A673 (cell line): Measurements from ENCODE around the gene GPRC5C. TPM values are rescaled to one million over a fixed set of nuclear protein-coding genes. Genes with fewer than 3 reads are reported as not detected.
A peak's percentile ranks its signal among the peaks of the same experiment; 100 is the strongest.

ENCODE experiments used
- BruUV-seq: library from RNA; stranded (reverse); fragments of 400-500 nt; replicated peaks from 2 replicates; lab custom pipeline; 2021; lab: Mats Ljungman, UMichigan
- CTCF ChIA-PET: fragments of 300-600 bp; sonication (Branson Sonifier 250); formaldehyde crosslinking; loops from one replicate; lab custom pipeline; 2022; ENCODE audit warnings: antibody characterized with exemption; lab: Charles Lee
- POLR2A ChIA-PET: fragments of 300-600 bp; sonication (Branson Sonifier 250); formaldehyde crosslinking; loops from one replicate; lab custom pipeline; 2022; ENCODE audit warnings: antibody characterized with exemption; ENCODE audit not compliant: low non-redundant PET; lab: Charles Lee
- DNase-seq: peaks from one replicate; pipeline ENCODE4 v3.0.0-alpha.2; 2015; ENCODE audit warnings: low spot score
- H3K27ac ChIP-seq: fragments of 200-600 bp; sonication (generic); 2 replicates; pipeline ENCODE4 v1.5.1; 2016; ENCODE audit warnings: mixed run types, low read depth, mild to moderate bottlenecking, mixed read lengths, antibody characterized with exemption, low read length; ENCODE audit not compliant: poor library complexity, severe bottlenecking
- H3K27me3 ChIP-seq: fragments of 200-600 bp; sonication (generic); replicated peaks from 2 replicates; pipeline ENCODE4 v1.6.1; 2017; ENCODE audit warnings: mixed run types, low read depth, mild to moderate bottlenecking, mixed read lengths, antibody characterized with exemption, low read length; ENCODE audit not compliant: insufficient read depth, poor library complexity
- H3K36me3 ChIP-seq: fragments of 200-600 bp; sonication (generic); 2 replicates; pipeline ENCODE4 v1.6.1; 2016; ENCODE audit warnings: mixed run types, mild to moderate bottlenecking, mixed read lengths, antibody characterized with exemption, low read length; ENCODE audit not compliant: insufficient read depth, poor library complexity, severe bottlenecking
- H3K4me1 ChIP-seq: fragments of 200-600 bp; sonication (generic); 2 replicates; pipeline ENCODE4 v1.6.1; 2017; ENCODE audit warnings: mixed run types, mild to moderate bottlenecking, mixed read lengths, antibody characterized with exemption, low read length; ENCODE audit not compliant: insufficient read depth, poor library complexity, severe bottlenecking
- H3K4me3 ChIP-seq: fragments of 200-600 bp; sonication (generic); 2 replicates; pipeline ENCODE4 v1.5.1; 2016; ENCODE audit warnings: low read depth, mixed run types, mild to moderate bottlenecking, mixed read lengths, low read length; ENCODE audit not compliant: poor library complexity, severe bottlenecking
- H3K9me3 ChIP-seq: fragments of 200-600 bp; sonication (generic); 2 replicates; pipeline ENCODE4 v1.6.1; 2016; ENCODE audit warnings: mixed run types, low read depth, mild to moderate bottlenecking, mixed read lengths, antibody characterized with exemption, low read length; ENCODE audit not compliant: poor library complexity, severe bottlenecking
- EZH2 ChIP-seq: fragments of 200-600 bp; sonication (generic); IDR thresholded peaks from 2 replicates; pipeline ENCODE4 v1.6.1; 2017; ENCODE audit warnings: borderline replicate concordance, low read depth, mild to moderate bottlenecking, mixed read lengths, antibody characterized with exemption, low read length; ENCODE audit not compliant: poor library complexity, severe bottlenecking
- intact Hi-C: fragments of 100-400 bp; cut with micrococcal nuclease; formaldehyde crosslinking; loops from one replicate; pipeline ENCODE4 v1.10.0; 2022; ENCODE audit not compliant: unreplicated experiment
- total RNA-seq: library from RNA; stranded (reverse); gene quantifications from 2 replicates; pipeline ENCODE4 v1.2.3, GENCODE V29; 2021
- TF ChIP-seq, protein P1 (sequence below): fragments of 300-800, 200-600 bp; sonication (generic); conservative IDR thresholded peaks from 2 replicates; pipeline ENCODE4 v1.5.1; 2017; ENCODE audit warnings: low read depth, mild to moderate bottlenecking, antibody characterized with exemption, low read length, moderate library complexity, mixed read lengths

Gene GPRC5C
- total RNA-seq, 1 experiment from 2014 or later, result not detected

DNA sequence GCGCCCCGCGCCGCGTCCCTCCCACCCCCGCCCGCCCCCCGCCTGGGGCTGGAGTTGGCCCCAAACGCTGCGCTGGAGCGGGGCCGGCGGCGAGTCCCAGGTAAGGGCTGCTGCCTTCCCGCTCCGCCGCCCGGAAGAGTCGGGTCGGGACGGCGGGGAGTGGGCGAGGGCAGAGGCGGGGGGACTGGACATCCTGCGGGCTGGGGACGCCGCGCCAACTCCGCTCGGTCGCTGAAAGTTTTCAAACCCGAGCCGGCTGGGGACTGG lies 469 bp downstream of the GPRC5C start:
- TF ChIP-seq, protein P1, sequence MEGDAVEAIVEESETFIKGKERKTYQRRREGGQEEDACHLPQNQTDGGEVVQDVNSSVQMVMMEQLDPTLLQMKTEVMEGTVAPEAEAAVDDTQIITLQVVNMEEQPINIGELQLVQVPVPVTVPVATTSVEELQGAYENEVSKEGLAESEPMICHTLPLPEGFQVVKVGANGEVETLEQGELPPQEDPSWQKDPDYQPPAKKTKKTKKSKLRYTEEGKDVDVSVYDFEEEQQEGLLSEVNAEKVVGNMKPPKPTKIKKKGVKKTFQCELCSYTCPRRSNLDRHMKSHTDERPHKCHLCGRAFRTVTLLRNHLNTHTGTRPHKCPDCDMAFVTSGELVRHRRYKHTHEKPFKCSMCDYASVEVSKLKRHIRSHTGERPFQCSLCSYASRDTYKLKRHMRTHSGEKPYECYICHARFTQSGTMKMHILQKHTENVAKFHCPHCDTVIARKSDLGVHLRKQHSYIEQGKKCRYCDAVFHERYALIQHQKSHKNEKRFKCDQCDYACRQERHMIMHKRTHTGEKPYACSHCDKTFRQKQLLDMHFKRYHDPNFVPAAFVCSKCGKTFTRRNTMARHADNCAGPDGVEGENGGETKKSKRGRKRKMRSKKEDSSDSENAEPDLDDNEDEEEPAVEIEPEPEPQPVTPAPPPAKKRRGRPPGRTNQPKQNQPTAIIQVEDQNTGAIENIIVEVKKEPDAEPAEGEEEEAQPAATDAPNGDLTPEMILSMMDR, result no peak
- no peak for TF ChIP-seq EZH2
- peaks cover 14% of the 10 kb centered on the region for H3K4me1 ChIP-seq
- ChIA-PET CTCF (no interaction called here), POLR2A (no interaction called here)
- BruUV-seq, result no TSS peak
- peaks cover 44% of the 10 kb centered on the region for H3K27me3 ChIP-seq
- intact Hi-C loops, result no loop called here
- no peak for DNase-seq
- no peak overlapping the region for H3K27ac ChIP-seq
- peak overlapping the region; percentile 48 for H3K4me3 ChIP-seq
- no peaks in the 10 kb centered on the region for H3K36me3 ChIP-seq
- H3K9me3 ChIP-seq, result peaks cover under 1% of the 10 kb centered on the region

DNA sequence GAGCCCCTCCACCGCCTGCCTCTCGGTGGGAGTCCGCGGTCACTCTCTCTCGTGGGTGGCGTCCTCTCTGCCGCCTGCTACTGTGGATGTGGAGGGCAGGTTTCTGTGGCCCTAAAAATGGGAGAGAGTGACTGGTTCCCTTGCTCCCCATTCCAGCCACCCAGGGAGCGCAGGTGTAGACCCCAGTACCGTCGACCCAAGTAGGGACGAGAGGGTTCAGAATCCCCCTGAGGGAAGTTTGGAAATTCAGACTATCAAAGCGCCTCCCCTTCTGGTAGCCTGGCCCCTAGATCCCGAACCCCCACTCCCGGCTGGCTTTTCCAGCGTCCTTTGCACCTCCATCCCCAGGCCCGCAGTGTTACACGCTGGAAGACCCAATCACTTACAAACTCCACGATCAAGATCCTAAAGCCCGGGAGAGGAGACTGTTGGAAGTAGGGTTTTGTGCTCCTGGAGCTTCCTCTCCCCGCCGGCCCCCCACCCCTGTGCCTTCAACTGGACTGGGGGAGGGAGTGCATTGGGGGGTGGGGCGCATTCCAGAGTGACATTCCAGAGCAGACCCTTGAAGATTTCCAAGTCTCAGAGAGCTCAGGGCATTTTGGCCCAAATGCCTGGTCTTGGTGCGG lies 991 bp downstream of the GPRC5C start:
- POLR2A ChIA-PET, result no interaction called here
- peaks cover 6% of the 10 kb centered on the region for H3K9me3 ChIP-seq
- BruUV-seq, result no TSS peak
- no peaks in the 10 kb centered on the region for H3K36me3 ChIP-seq
- peak overlapping the region; percentile 48 for H3K4me3 ChIP-seq
- peaks cover 44% of the 10 kb centered on the region for H3K27me3 ChIP-seq
- intact Hi-C loops, result no loop called here
- H3K27ac ChIP-seq, result no peak overlapping the region
- TF ChIP-seq, protein P1, result no peak
- no peak for TF ChIP-seq EZH2
- peaks cover 14% of the 10 kb centered on the region for H3K4me1 ChIP-seq
- CTCF ChIA-PET, result no interaction called here
- no peak for DNase-seq

DNA sequence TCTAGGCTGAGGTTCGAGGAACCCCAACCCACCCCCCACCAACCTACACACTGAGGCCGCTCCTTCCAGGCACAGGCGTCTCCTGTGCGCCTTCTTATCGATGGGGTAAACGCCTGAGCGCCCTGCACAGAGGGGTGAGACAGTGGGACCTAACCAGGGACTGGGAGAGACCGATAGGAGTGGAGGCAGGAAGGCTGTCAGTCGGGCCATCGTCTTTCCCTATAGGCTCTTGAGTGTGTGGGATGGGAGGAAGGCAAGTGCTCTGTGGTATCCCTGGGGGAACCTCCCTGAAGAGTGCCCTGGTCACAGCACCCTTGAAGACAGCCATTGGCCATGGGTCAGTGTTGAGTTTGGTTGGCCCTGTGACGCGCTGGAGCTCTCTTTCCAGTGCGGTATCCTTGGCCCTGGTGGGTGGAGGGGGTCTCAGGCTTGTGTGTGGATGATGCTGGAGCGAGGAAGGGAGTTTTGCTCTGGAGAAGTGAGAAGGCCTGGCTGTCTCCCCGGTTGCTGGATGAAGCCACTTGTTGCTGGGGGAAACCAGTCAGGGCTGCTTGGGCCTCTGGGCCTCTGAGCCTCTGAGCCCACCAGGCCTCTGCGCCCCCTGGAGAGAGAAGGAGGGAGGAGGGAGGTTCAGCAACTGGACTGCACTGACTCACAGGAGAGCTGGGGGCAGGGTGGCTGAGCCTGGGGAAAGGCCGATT lies 1.7 kb downstream of the GPRC5C start:
- ChIA-PET POLR2A (no interaction called here), CTCF (interaction anchor here (0.5 kb wide), 1 partner anchor 303 kb away, joined by 4 read pairs; the partner anchor contains the start of gene RAB37)
- no peak for DNase-seq
- Histone ChIP-seq H3K4me3 (no peak overlapping the region), H3K27me3 (peaks cover 44% of the 10 kb centered on the region), H3K4me1 (peaks cover 14% of the 10 kb centered on the region), H3K36me3 (no peaks in the 10 kb centered on the region), H3K27ac (no peak overlapping the region), H3K9me3 (peaks cover 6% of the 10 kb centered on the region)
- no TSS peak for BruUV-seq
- TF ChIP-seq, protein P1, result no peak
- no peak for TF ChIP-seq EZH2
- intact Hi-C loops, result no loop called here
